GM18517 (cell line): ENCODE data around the gene ACTA1.
"Not testable (repeated sequence)": the region's sequence is repeated elsewhere in the genome, so short reads cannot be mapped to it uniquely, and the experiment has no call there.

Experiments
- ATAC-seq: cut with Tn5 transposase; IDR thresholded peaks from one replicate; pipeline ENCODE4 v1.9.1; 2021; ENCODE audit warnings: mild to moderate bottlenecking, moderate library complexity; ENCODE audit not compliant: unreplicated experiment

The ACTA1 gene

DNA sequence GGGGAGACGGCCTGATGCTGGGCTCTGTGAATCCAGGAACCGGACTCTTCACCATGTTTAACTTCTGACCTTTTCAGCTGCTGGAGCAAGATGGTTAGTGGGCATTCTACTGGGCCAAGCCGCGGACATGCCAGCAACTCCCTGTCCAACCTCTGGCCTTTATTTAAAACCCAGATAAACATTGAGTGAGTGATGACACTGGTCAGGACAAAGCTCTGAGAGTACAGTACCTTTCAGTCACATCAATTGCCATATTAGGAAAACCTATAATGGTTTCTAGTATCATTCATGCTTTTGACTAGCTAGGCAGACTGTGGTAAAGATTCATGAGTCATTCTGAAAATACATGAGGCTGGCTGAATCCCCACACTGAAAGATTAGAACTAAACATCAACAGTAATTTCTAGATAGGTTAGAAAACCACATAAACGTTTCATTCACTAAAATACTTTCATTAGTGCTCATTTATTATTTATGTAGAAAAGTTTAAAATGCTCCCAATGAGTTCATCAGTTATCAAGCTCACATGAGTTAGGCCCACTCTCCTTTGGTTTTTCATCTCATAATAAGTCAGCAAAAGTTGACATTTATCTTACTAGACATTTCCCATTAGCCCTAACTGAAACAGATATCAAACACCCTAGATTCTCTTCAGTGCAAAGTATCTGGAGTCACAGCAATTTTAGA lies 7.1 kb upstream of the ACTA1 start:
- peak; percentile 98 for ATAC-seq

DNA sequence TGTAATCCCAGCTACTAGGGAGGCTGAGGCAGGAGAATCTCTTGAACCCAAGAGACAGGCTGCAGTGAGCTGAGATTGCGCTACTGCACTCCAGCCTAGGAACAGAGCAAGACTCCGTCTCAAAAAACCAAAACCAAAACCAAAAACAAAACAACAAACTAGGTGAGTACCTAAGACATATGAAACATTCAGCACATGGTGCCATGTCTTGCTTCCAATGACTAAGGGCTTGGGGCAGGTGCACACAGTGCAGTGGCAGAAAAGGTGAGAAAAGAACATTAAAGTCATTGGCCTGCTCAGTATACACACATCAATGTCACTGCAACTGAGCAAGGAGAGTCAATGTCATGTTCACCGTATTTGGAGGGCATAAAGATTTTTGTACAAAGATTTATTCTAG lies 4.1 kb upstream of the ACTA1 start:
- no peak for ATAC-seq

DNA sequence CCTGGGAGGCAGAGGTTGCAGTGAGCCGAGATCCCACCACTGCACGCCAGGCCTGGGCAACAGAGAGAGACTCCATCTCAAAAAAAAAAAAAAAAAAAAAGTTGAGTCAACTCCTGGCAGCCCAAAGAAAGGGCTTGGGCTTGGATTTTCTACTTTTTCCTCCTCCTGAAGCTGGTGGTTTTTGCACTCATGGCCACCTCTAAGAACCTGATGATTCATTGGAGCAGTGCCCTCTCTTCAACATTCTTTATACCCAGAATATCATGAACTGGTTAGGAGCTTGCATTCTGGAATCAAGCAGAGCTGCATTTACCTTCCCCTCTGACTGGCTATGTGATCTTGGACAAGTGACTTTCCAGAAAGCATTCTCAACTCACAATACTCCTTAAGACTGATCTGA lies 3.5 kb upstream of the ACTA1 start:
- no peak for ATAC-seq

DNA sequence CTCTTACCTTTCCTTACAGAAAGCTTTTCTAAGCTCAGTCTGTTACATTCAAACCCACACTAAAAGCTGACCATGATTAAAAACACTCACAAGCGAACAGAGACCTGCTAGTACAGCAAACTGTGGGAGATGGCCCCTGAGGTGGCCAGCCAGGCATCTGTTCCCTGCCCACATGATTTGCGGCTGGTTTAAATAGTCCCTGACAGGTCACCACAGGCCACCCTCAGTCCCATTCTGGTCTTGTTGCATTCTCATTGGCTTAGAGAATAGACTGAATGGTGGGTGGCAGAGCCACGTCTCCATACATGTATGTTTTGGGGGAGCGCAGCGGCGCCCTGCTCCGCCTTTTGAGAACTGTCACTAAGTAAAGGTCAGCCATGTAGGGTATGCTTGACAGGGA lies 2.3 kb upstream of the ACTA1 start:
- ATAC-seq, result no peak

DNA sequence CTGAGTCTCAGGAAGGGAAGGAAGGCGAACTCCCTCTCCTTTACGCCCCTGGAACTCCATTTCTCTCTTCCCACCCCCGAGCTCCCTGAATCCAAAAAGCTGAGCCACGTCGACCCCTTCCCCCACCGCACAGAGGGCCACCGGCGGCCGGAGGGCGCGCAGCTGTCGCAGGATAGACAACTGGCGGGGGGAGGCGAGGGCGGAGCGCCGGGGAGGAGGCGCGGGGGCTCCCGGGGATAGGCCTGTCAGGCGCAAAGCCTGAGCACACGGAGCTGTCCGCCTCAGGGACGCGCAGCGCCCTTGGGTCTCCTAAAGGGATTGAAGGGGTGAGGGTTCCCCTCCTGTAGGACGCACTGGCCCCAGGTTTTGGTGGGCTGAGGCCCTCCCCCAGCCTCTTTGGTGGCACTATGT lies 752 bp upstream of the ACTA1 start:
- ATAC-seq, result no peak

DNA sequence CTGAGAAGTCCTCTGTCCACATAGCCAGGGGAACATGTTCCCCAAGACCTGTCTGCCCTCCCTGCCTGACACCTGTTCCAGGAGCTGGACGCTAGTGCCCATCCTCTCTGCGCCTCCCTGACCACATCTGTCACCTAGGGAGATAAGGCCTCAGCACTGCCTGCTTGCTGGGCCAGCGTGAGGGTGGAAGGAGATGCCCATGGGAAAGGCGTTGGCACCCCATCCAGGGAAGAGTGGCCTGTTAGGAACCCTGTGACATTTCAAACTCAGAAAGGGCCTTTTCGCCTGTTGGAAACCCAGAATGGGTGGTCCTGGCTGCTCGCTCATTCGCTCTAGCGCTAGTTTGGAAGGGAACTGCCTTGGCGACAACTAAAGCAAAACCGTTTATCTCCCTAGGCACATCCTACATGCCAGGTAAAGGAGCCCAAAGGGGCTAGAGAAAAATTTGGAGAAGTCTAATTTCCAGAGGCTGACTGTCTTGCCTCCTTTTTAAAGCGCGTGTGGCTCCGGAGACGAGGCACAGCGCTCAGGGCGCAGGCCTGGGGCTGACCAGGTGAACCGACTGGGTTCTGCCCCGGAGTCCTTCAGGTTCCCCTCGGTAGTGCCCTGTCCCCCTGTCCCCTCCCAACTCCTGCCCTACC lies 410 bp downstream of the ACTA1 start:
- ATAC-seq, result no peak

DNA sequence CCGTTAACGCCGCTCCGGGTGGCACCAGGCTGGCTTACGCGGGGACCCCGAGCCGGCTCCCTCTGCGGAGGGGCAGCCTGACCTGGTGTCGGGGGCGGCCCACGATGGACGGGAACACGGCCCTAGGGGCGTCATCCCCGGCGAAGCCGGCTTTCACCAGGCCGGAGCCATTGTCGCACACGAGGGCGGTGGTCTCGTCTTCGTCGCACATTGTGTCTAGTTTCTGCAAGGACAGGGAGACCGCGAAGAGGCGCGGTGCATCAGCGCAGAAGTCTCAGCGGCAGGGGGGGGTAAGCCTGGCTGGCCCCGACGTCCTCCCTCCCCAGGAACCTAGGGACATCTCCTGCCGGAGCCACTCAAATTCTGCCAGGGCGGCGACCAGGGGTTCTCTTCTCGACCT lies 989 bp downstream of the ACTA1 start:
- no peak for ATAC-seq

DNA sequence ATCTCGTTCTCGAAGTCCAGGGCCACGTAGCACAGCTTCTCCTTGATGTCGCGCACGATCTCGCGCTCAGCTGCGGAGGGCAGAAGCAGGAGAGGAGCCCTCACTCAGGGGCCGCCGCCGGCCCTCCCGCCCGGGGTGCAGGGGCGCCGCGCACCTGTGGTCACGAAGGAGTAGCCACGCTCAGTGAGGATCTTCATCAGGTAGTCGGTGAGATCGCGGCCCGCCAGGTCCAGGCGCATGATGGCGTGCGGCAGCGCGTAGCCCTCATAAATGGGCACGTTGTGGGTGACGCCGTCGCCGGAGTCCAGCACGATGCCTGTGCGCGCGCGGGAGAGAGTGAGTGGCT lies 1.8 kb downstream of the ACTA1 start:
- ATAC-seq, result no peak

DNA sequence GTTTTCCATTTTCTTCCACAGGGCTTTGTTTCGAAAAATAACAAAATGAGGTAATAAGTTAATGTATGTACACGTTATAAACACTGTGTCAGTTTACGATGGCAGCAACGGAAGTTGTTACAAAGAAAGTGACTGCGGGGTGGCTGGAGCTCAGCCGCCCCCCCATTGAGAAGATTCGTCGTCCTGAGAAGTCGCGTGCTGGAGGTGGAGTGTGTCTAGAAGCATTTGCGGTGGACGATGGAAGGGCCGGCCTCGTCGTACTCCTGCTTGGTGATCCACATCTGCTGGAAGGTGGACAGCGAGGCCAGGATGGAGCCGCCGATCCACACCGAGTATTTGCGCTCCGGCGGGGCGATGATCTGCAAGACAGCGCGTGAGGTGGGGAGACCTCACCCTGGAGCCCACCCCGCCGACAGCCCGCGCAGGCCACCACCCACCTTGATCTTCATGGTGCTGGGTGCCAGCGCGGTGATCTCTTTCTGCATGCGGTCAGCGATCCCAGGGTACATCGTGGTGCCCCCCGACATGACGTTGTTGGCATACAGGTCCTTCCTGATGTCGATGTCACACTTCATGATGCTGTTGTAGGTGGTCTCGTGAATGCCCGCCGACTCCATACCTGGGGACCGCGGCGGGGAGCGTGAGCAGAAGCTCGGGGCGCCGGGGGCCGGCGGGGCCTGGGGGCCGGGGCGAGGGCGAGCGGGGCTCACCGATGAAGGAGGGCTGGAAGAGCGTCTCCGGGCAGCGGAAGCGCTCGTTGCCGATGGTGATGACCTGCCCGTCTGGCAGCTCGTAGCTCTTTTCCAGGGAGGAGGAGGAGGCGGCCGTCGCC lies 2.4 kb downstream of the ACTA1 start:
- ATAC-seq, result no peak

DNA sequence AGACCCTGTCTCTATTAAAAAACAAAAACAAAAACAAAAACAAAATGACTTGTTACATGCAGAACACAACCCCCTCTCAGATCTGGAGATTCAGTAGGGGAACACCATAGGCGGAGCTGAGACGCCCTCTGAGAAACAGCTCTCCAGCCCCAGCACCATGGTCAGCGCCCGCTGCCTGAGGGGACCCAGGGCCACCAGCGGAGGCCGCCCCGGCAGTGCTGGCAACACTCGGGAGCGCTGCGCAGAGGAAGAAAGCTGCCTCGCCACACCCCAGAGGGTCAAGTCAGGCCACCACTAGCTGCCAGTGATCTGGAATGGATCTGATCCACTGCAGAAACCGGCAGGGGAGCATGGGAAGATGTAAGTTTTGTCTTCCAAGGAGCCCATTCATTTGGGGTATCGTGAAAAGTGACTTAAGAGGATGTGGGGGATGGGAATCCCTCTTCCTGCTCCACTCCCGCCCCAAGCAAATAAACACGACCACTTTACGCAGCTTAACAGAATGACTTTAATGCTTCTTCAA lies 3.1 kb downstream of the ACTA1 start:
- no peak for ATAC-seq

DNA sequence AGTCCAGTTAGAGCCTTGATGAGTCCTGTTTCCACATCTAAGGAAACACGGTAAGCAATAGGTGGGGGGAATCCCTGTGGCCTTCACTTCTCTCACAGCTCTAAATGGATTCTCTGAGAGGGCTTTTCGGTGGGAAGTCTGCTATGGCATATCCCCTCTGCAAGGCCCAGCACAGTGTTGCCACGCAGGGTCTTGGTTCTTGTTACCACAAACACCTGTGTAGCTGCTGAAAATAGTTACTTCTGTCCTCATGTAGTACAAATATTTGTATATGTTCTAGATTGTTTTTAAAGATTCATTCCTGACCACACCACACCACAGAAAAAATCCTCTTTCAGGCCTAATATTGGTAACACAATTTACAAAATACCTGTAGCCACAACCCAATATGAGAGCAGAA lies 5.6 kb downstream of the ACTA1 start:
- no peak for ATAC-seq

DNA sequence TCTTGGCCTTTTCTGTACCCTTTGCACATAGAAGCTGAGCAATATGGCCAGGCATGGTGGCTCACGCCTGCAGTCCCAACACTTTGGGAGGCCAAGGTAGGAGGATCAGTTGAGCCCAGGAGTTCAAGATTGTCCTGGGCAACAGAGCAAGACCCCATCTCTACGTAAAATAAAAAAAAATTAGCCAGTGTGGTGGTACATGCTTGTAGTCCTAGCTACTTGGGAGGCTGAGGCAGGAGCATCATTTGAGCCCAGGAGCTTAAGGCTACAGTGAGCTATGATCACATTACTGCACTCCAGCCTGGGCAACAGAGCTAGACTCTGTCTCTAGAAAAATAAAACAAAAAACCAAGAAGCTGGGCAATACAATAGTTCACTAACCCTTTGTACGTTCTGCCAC lies 6.3 kb downstream of the ACTA1 start:
- no peak for ATAC-seq

DNA sequence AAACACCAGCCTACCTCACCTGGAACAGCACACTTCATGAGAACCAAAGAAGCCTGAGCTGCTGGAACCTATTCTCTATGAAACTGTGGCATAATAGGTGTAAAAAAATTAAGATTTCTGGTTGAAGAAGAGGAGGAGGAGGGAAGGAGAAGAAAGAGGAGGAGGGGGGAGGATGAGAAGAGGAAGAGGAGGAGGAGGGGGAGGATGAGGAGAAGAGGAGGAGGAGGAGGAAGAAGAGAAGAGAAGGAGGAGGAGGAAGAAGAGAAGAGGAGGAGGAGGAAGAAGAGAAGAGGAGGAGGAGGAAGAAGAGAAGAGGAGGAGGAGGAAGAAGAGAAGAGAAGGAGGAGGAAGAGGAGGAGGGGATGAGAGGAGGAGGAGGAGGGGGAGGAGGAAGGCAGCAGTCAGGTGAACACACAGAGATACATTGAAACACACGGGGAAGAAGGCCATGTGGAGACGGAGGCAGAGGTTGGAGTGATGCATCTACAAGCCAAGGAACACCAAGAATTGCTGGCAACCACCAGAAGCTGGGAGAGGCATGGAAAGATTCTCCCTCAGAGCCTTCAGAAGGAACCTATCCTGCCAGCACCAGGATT lies 8.2 kb downstream of the ACTA1 start:
- ATAC-seq, result no peak

DNA sequence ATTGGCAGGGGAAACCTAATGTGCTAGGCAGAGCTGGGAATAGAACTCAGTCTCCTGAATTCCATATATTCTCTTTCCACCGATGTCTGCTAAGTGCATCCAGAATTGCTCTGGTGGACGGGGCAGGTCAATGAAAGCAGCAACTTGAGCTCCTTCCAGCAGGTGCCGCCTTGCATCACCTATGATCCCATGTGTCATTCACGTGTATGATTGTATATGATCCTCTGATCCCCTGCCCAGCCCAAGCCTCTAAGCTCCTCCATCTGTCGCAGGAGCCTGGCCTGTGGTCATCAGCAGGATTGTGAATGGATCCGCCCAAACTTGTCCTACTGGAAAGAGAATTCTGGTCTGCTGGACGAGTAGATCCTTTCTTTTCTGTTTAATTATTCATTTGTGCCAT lies 13.1 kb downstream of the ACTA1 start:
- ATAC-seq, result no peak

DNA sequence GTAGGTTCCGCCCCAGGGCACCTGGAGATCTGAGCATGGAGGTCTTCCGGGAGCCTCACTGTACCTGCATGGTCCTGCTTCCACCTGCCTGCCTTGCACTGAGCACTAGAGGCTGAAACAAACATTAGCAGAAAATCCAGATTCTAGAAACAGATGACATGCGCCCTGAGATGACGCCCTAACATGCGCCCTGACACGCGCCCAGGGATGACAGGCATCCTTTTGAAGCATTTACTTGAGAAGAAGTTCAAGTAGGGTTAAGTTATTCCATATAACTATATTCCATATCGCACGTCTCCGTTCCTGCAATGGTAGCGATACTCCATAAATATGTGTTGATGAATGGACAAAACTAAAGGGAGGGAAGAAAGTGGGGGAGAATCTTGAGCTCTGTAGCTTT lies 13.7 kb downstream of the ACTA1 start:
- no peak for ATAC-seq

DNA sequence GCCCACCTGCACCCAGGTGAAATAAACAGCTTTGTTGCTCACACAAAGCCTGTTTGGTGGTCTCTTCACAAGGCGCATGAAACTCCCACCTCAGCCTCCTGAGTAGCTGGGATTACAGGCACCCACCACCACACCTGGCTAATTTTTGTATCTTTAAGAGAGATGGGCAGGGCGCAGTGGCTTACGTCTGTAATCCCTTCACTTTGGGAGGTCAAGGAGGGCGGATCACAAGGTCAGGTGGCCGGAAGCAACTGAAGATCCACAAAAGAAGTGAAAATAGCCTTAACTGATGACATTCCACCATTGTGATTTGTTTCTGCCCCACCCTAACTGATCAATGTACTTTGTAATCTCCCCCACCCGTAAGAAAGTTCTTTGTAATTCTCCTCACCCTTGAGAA lies 15.3 kb downstream of the ACTA1 start:
- ATAC-seq, result not testable (repeated sequence)

DNA sequence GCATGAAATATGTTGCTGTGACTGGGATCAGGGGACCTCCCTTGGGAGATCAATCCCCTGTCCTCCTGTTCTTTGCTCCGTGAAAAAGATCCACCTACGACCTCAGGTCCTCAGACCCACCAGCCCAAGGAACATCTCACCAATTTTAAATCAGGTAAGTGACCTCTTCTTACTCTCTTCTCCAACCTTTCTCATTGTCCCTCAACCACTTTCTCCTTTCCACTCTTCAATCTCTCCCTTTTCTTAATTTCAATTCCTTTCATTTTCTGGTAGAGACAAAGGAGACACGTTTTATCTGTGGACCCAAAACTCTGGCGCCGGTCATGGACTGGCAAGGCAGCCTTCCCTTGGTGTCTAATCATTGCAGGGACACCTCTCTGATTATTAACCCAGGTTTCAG lies 21.1 kb downstream of the ACTA1 start:
- not testable (repeated sequence) for ATAC-seq

DNA sequence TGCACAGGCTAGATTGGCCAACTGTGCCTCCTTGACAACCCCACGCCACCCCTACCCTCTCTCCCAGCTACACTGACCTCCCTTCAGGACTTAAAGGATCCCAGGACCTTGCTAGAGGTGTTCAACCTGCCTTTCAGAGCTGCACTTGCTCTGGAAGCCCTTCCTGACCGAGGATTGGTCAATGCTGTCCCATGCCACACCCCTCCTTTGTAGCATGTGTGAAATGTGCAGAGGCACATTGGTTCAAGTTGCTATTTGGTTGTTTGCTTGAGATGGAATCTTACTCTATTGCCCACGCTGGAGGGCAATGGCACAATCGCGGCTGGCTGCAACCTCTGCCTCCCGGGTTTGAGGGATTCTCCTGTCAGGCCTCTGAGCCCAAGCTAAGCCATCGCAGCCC lies 21.8 kb downstream of the ACTA1 start:
- no peak for ATAC-seq

DNA sequence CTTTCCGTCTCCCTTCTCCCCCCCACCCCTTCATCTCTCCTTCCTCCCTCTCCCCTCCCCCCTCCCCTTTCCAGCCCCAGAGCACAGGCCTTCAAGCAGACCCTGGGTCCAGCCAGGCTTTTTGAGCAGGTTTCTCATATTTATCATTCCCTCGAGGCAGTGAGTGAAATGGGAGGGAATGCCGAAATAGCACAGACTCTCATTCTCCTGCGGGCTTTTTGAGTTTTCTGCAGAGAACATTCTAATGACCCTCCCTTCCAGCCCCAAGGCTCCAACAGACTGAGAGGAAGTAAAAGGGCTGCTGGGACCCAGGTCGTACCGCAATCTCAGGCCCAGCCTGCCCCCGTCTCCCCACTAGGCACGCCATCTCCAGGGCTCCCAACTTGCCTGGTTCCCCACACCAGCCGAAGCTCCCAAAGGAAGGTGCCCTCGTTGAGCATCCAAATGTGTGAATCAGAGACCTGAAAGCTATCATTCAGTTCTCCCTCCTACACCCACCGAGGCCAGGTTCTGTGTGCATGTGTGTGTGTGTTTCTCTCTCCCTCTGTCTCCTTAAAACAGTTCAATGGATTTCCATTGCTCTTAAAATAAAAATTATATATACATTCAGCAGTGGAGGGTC lies 22.3 kb downstream of the ACTA1 start:
- no peak for ATAC-seq

DNA sequence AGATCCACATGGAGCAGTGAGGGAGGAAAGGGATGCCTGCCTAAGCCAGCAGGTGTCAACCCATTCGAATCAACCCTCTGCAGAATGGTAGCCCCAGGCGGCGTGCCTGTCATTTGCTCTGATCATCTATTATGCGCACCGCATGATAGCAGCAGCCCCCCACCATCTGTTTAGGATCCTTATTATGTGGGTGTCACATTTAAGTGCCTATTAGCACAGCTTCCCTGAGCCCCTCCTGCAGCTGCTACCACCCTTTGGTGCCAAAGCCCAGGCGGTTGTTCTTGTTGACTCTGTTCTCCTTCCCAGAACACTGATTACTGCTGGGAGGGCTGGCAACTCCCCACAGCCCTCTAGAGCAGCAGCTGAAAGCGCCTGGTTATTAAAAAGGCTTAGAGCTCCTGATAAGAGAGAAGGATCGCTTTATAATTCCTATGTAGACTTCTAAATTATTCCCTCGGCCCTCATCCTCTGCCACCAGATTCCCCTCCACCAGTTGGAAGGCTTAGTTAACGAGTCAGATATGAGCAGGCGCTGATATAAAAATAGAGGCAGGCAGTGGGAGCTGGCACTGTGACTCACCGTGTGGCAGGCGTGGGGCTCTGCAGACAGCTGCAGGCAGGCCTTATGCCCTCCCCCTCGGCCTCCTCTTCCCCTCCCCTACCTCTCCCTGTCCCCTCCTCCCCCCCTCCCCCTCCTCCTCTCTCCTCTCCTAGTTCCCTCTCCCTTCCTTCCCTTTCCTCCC lies 23.0 kb downstream of the ACTA1 start:
- ATAC-seq, result no peak

DNA sequence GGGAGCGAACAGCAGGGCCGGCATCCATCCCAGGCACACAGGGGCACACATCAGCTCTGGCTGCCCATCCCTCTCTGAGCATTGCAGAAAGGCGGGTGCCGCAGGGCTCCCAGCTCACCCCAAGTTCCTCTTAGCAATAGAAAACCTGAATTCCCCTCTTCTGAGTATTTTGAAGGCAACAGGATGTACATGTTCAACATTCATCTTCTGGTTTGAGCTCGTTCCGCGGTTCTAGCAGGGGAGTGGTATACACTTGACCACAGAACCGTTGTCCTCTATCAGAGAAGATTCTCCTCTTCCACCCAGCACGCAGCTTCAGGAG lies 23.6 kb downstream of the ACTA1 start:
- no peak for ATAC-seq
